AG10803 (cell line): ENCODE results near the gene RNF168.
A peak's percentile ranks its signal among the peaks of the same experiment; 100 is the strongest.
"Not testable (repeated sequence)": the region's sequence is repeated elsewhere in the genome, so short reads cannot be mapped to it uniquely, and the experiment has no call there.

Source experiments
- DNase-seq: peaks from one replicate; pipeline ENCODE4 v3.0.0; 2010; ENCODE audit warnings: low read depth
- H3K4me3 ChIP-seq: 2 replicates; pipeline ENCODE4 v1.5.1; 2011; ENCODE audit warnings: mild to moderate bottlenecking, low read length, control low read depth
- TF ChIP-seq, protein P1 (sequence below): conservative IDR thresholded peaks from 2 replicates; pipeline ENCODE4 v1.5.1; 2011; ENCODE audit warnings: mild to moderate bottlenecking, low read length, control low read depth, inconsistent platforms

Gene RNF168

DNA sequence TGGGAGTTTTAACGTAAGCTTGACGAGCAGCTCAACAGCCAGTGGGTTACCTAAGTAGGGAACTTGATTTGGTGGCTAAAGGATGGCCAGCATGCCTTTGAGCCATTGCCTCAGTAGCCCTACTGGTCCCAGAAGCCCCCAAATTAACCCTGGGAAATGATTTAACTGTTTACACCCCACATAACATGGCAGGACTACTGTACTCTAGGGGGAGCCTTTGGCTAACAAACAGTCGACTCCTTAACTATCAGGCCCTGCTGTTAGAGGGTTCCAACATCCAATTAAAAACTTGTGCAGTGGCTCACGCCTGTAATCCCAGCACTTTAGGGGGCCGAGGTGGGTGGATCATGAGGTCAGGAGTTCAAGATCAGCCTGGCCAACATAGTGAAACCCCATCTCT, 21.0 kb upstream of the RNF168 start:
- TF ChIP-seq, protein P1, sequence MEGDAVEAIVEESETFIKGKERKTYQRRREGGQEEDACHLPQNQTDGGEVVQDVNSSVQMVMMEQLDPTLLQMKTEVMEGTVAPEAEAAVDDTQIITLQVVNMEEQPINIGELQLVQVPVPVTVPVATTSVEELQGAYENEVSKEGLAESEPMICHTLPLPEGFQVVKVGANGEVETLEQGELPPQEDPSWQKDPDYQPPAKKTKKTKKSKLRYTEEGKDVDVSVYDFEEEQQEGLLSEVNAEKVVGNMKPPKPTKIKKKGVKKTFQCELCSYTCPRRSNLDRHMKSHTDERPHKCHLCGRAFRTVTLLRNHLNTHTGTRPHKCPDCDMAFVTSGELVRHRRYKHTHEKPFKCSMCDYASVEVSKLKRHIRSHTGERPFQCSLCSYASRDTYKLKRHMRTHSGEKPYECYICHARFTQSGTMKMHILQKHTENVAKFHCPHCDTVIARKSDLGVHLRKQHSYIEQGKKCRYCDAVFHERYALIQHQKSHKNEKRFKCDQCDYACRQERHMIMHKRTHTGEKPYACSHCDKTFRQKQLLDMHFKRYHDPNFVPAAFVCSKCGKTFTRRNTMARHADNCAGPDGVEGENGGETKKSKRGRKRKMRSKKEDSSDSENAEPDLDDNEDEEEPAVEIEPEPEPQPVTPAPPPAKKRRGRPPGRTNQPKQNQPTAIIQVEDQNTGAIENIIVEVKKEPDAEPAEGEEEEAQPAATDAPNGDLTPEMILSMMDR = no peak
- H3K4me3 ChIP-seq = no peak overlapping the region
- no peak for DNase-seq

DNA sequence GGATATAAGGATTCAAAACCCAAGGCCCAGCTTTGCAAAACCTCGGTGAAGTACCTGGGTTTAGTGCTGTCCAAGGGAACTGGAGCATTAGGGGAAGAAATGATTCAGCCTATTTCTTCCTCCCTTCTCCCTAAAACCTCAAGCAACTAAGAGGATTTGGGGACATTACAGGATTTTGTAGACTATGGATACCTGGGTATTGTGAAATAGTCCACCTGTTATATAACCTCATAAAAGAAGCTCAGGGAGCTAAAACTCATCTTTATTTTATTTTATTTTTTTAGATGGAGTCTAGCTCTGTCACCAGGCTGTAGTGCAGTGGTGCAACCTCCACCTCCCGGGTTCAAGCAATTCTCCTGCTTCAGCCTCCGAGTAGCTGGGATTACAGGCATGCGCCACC, 20.3 kb upstream of the RNF168 start:
- no peak overlapping the region for H3K4me3 ChIP-seq
- TF ChIP-seq, protein P1 = no peak
- no peak for DNase-seq

DNA sequence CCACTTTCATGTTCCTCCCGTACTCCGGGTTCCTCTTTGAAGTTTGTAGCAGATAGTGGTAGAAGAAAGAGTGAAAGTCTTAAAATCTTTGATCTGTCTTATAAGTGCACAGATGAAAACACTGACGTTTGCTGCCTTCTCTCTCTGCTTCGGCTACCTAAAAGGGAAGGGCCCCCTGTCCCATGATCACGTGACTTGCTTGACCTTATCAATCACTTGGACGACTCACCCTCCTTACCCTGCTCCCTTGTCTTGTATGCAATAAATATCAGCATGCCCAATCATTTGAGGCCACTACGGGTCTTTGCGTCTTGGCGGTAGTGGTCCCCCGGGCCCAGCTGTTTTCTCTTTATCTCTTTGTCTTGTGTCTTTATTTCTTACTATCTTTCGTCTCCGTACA, 17.7 kb upstream of the RNF168 start:
- H3K4me3 ChIP-seq, DNase-seq: not testable (repeated sequence)

DNA sequence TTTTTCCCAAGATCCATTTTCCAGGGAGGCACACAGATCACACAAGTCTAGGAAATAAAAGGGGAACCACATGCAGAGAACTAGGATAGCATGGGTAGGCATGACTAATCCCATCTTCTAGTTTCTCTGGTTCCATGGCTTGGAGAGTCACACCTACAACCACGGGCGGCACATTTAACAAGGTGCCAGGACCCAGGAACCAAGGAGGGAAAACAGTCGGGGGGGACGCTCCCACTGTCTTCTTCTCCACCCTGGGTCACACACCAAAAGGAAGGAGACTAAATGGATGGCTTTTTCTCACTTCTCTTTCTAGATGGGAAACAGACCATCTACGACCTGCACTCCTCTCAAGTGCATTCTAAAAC, 16.1 kb upstream of the RNF168 start:
- no peak overlapping the region for H3K4me3 ChIP-seq
- no peak for DNase-seq
- TF ChIP-seq, protein P1 = no peak

DNA sequence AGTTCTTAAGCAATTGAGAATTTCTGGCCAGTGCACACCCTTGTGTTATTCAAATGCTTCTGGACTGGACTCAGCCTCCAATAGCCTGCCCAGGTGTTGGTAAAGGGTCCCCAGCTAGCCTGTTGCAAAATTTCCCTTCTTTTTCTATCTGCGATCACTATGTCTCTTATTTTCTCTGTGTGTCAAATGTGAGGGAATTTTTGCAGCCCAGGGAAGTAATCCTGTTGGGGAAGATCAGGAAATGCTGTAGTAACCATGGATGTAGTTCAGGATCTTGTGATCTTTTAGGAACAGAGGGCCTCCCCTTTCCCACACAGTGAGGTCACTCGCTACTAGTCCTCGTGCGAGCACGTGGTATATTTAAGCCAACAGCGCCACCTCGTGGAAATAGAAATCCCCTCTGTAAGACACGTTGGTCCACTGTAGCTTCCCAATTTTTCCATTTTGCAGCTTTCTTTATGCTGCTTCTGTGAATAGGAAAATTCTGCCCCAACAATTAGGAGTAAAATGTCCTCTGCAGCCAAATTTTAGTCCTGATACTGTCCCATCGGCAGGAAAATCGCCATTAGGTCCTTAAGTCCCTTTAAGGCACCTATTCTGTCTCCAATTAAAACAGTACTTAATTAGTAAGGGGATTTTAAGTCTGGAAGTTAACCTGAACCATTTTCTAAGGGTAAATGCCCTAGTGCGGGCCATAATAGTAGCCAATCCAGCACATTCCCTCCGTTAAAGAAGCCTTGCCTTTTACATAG, 15.6 kb upstream of the RNF168 start:
- peak; percentile 73 for DNase-seq
- TF ChIP-seq, protein P1 = peak; percentile 61
- no peak overlapping the region for H3K4me3 ChIP-seq

DNA sequence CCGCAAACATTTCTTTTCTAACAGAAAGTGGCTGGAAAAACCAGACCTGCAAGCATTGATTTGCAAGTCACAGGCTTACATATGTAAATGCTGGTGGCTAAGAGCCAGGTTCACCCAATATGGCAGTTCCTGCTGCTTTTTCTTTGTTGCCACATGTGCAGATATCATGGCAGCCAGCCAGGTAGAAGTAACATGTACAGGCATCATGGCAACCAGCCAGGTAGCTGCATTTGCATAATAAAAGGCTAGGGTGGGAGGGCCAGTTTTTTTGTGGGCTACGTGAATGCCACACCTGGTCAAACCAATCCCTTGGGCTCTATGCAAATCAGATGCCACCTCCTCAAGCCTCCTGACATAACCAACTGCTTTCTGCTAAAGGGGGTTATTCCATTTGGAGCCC, 14.4 kb upstream of the RNF168 start:
- TF ChIP-seq, protein P1 = no peak
- no peak overlapping the region for H3K4me3 ChIP-seq
- no peak for DNase-seq

DNA sequence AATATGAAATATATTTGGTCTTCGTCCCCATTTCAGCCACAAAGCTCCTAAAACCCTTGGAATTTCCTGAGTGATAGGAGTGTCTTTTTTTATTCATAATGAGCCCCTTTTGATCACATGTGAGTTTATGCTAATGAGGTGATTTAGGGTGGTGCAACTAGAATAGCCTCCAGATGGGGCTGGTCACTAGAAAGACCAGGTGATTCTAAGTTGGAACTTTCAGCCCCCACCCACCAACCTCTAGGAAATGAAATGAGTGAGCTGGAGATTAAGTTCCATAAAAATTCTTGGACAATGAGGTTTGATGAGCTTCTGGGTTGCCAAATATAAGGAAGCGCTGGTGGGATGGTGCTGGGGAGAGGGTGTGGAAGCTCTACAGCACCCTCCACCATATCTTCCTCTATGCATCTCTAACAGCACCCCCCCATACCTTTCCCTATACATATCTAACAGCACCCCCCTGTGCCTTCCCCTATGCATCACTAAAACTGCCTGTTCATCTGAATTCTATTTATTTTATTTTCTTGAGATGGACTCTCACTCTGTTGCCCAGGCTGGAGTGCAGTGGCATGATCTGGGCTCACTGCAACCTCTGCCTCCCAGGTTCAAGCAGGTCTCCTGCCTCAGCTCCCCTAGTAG, 13.7 kb upstream of the RNF168 start:
- TF ChIP-seq, protein P1 = no peak
- no peak for DNase-seq
- H3K4me3 ChIP-seq = no peak overlapping the region
